Activated T-cell treated with anti-CD3 and anti-CD28 coated beads, Interleukin-2, amount 50 U/mL, for 24 hours (primary cell): ENCODE results near the gene RBM44.
"Not testable (repeated sequence)": the region's sequence is repeated elsewhere in the genome, so short reads cannot be mapped to it uniquely, and the experiment has no call there.

Experiments used
- DNase-seq: peaks from one replicate; pipeline ENCODE4 v3.0.0-alpha.2; 2020
- H3K27ac Mint-ChIP-seq: 2 replicates; pipeline ENCODE4 v1.8.0; 2020; ENCODE audit warnings: mild to moderate bottlenecking, mixed read lengths
- H3K27me3 Mint-ChIP-seq: 2 replicates; pipeline ENCODE4 v1.8.0; 2020; ENCODE audit warnings: mixed read lengths
- H3K36me3 Mint-ChIP-seq: 2 replicates; pipeline ENCODE4 v1.8.0; 2020; ENCODE audit warnings: low read depth, mixed read lengths
- H3K4me1 Mint-ChIP-seq: 2 replicates; pipeline ENCODE4 v1.8.0; 2020; ENCODE audit warnings: low read depth, mixed read lengths
- H3K4me3 Mint-ChIP-seq: 2 replicates; pipeline ENCODE4 v1.8.0; 2020; ENCODE audit warnings: mild to moderate bottlenecking, moderate library complexity, mixed read lengths
- H3K9me3 Mint-ChIP-seq: 2 replicates; pipeline ENCODE4 v1.8.0; 2020; ENCODE audit warnings: mixed read lengths

Gene RBM44

GRCh38 chr2:237798236-237799059 lies at the start of gene RBM44:
Gene RBM44, plus strand, starts transcription at chr2:237798779. Its CDS starts 14,831 bp downstream, at chr2:237813610.
- Mint-ChIP-seq H3K9me3 (peaks cover 10% of the 10 kb centered on the region), H3K4me3 (no peak within 1 kb of the TSS), H3K27ac (peak within 1 kb of the TSS; percentile 29), H3K27me3 (no peaks in the 10 kb centered on the region), H3K36me3 (peaks cover 6% of the 10 kb centered on the region), H3K4me1 (peaks cover 5% of the 10 kb centered on the region)
- DNase-seq = no peak

GRCh38 chr2:237749002-237749401 lies 49.6 kb upstream of the RBM44 start:
- Mint-ChIP-seq H3K9me3 (no peaks in the 10 kb centered on the region), H3K36me3 (peaks cover 89% of the 10 kb centered on the region), H3K27me3 (no peaks in the 10 kb centered on the region), H3K4me1 (peaks cover 38% of the 10 kb centered on the region), H3K27ac (peak overlapping the region; percentile 50), H3K4me3 (no peak overlapping the region)
- DNase-seq = no peak

GRCh38 chr2:237749961-237750360 lies 48.6 kb upstream of the RBM44 start:
- no peak for DNase-seq
- Mint-ChIP-seq H3K9me3 (no peaks in the 10 kb centered on the region), H3K4me3 (no peak overlapping the region), H3K27me3 (no peaks in the 10 kb centered on the region), H3K36me3 (peaks cover 93% of the 10 kb centered on the region), H3K4me1 (peaks cover 32% of the 10 kb centered on the region), H3K27ac (no peak overlapping the region)

- Mint-ChIP-seq H3K36me3 (peaks cover 94% of the 10 kb centered on the region), H3K4me1 (peaks cover 29% of the 10 kb centered on the region)
- H3K27me3 Mint-ChIP-seq, H3K27ac Mint-ChIP-seq, H3K4me3 Mint-ChIP-seq, DNase-seq, H3K9me3 Mint-ChIP-seq: not testable (repeated sequence)
These were observed 48.1 kb upstream of the RBM44 start for GRCh38 chr2:237750441-237750840.

- no peaks in the 10 kb centered on the region for H3K27me3 Mint-ChIP-seq
- H3K4me1 Mint-ChIP-seq = peaks cover 29% of the 10 kb centered on the region
- H3K4me3 Mint-ChIP-seq = no peak overlapping the region
- peaks cover 96% of the 10 kb centered on the region for H3K36me3 Mint-ChIP-seq
- H3K9me3 Mint-ChIP-seq = no peaks in the 10 kb centered on the region
- DNase-seq = peak; percentile 52
- peak overlapping the region; percentile 81 for H3K27ac Mint-ChIP-seq
These were observed 45.8 kb upstream of the RBM44 start for GRCh38 chr2:237752761-237753165.

- no peak for DNase-seq
- Mint-ChIP-seq H3K4me1 (peaks cover 29% of the 10 kb centered on the region), H3K4me3 (no peak overlapping the region), H3K36me3 (peaks cover 96% of the 10 kb centered on the region), H3K27ac (no peak overlapping the region), H3K27me3 (no peaks in the 10 kb centered on the region), H3K9me3 (no peaks in the 10 kb centered on the region)
These were observed 44.4 kb upstream of the RBM44 start for GRCh38 chr2:237754182-237754581.

- peaks cover 96% of the 10 kb centered on the region for H3K36me3 Mint-ChIP-seq
- H3K9me3 Mint-ChIP-seq = no peaks in the 10 kb centered on the region
- peaks cover 26% of the 10 kb centered on the region for H3K4me1 Mint-ChIP-seq
- no peak overlapping the region for H3K4me3 Mint-ChIP-seq
- no peak for DNase-seq
- H3K27ac Mint-ChIP-seq = no peak overlapping the region
- H3K27me3 Mint-ChIP-seq = no peaks in the 10 kb centered on the region
These were observed 43.8 kb upstream of the RBM44 start for GRCh38 chr2:237754626-237755248.

- peaks cover 9% of the 10 kb centered on the region for H3K4me1 Mint-ChIP-seq
- DNase-seq = no peak
- no peak overlapping the region for H3K4me3 Mint-ChIP-seq
- H3K27me3 Mint-ChIP-seq = no peaks in the 10 kb centered on the region
- H3K36me3 Mint-ChIP-seq = peaks cover 97% of the 10 kb centered on the region
- no peak overlapping the region for H3K27ac Mint-ChIP-seq
- H3K9me3 Mint-ChIP-seq = no peaks in the 10 kb centered on the region
These were observed 41.0 kb upstream of the RBM44 start for GRCh38 chr2:237757616-237758015.

- Mint-ChIP-seq H3K4me1 (peaks cover 6% of the 10 kb centered on the region), H3K27me3 (no peaks in the 10 kb centered on the region), H3K9me3 (no peaks in the 10 kb centered on the region), H3K4me3 (no peak overlapping the region), H3K36me3 (peaks cover 97% of the 10 kb centered on the region), H3K27ac (no peak overlapping the region)
- no peak for DNase-seq
These were observed 40.4 kb upstream of the RBM44 start for GRCh38 chr2:237758185-237758584.

- no peaks in the 10 kb centered on the region for H3K9me3 Mint-ChIP-seq
- peaks cover 2% of the 10 kb centered on the region for H3K4me1 Mint-ChIP-seq
- H3K4me3 Mint-ChIP-seq = no peak overlapping the region
- no peak for DNase-seq
- H3K27me3 Mint-ChIP-seq = no peaks in the 10 kb centered on the region
- H3K36me3 Mint-ChIP-seq = peaks cover 97% of the 10 kb centered on the region
- no peak overlapping the region for H3K27ac Mint-ChIP-seq
These were observed 39.4 kb upstream of the RBM44 start for GRCh38 chr2:237759176-237759575.

GRCh38 chr2:237760506-237761502 lies 37.8 kb upstream of the RBM44 start:
- H3K27ac Mint-ChIP-seq = no peak overlapping the region
- H3K27me3 Mint-ChIP-seq = no peaks in the 10 kb centered on the region
- peaks cover 91% of the 10 kb centered on the region for H3K36me3 Mint-ChIP-seq
- peaks cover 2% of the 10 kb centered on the region for H3K4me1 Mint-ChIP-seq
- DNase-seq = no peak
- no peak overlapping the region for H3K4me3 Mint-ChIP-seq
- H3K9me3 Mint-ChIP-seq = no peaks in the 10 kb centered on the region

GRCh38 chr2:237762291-237763182 lies 36.0 kb upstream of the RBM44 start:
- H3K4me1 Mint-ChIP-seq, DNase-seq, H3K4me3 Mint-ChIP-seq, H3K27me3 Mint-ChIP-seq, H3K9me3 Mint-ChIP-seq: not testable (repeated sequence)
- Mint-ChIP-seq H3K36me3 (peaks cover 90% of the 10 kb centered on the region), H3K27ac (peak overlapping the region; percentile 66)

GRCh38 chr2:237763812-237764211 lies 34.8 kb upstream of the RBM44 start:
- no peak overlapping the region for H3K4me3 Mint-ChIP-seq

More at GRCh38 chr2:237763812-237764211, 34.8 kb upstream of the RBM44 start:
- H3K4me1 Mint-ChIP-seq = peaks cover 2% of the 10 kb centered on the region
- H3K27me3 Mint-ChIP-seq = no peaks in the 10 kb centered on the region
- DNase-seq = no peak
- peak overlapping the region; percentile 0 for H3K27ac Mint-ChIP-seq
- H3K9me3 Mint-ChIP-seq = no peaks in the 10 kb centered on the region
- H3K36me3 Mint-ChIP-seq = peaks cover 89% of the 10 kb centered on the region
